GM12878 (cell line): ENCODE data around the gene CCDC83. TPM values are rescaled to one million over a fixed set of nuclear protein-coding genes. Genes with fewer than 3 reads are reported as not detected.

Experiments used
- ATAC-seq: fragments of 200-7000 bp; cut with Tn5 transposase; 3 replicates; pipeline ENCODE4 v1.9.1; 2020; ENCODE audit warnings: mild to moderate bottlenecking, moderate library complexity
- BruUV-seq: library from RNA; stranded (reverse); fragments of 400-500 nt; replicated peaks from 2 replicates; lab custom pipeline; 2021; lab: Mats Ljungman, UMichigan
- CTCF ChIA-PET: fragments of 300-600 bp; sonication (Branson Sonifier 250); formaldehyde crosslinking; extraction: SDS; loops from one replicate; lab custom pipeline; 2021; ENCODE audit warnings: inconsistent platforms; lab: Yijun Ruan, JAX
- POLR2A ChIA-PET: fragments of 350-600 bp; formaldehyde crosslinking; extraction: SDS; loops from one replicate; lab custom pipeline; 2021; ENCODE audit warnings: inconsistent platforms; lab: Charles Lee
- RAD21 ChIA-PET: fragments of 300-600 bp; sonication (Branson Sonifier 250); formaldehyde crosslinking; loops from one replicate; lab custom pipeline; 2023; ENCODE audit warnings: antibody characterized with exemption; ENCODE audit not compliant: unreplicated experiment; lab: Charles Lee
- SMC1A ChIA-PET: fragments of 300-600 bp; sonication (Branson Sonifier 250); formaldehyde crosslinking; loops from one replicate; lab custom pipeline; 2023; ENCODE audit not compliant: unreplicated experiment, uncharacterized antibody; lab: Charles Lee
- DNase-seq: peaks from one replicate; pipeline ENCODE4 v3.0.0-alpha.2; 2011; ENCODE audit warnings: low read depth, low spot score
- FAIRE-seq: peaks from 3 replicates; lab custom pipeline; 2011; peaks lifted over from hg19 to GRCh38; lab: Jason Lieb, UNC
- H2AFZ ChIP-seq: 2 replicates; pipeline ENCODE4 v1.6.0; 2011; ENCODE audit warnings: low read depth, low read length, control low read depth; ENCODE audit not compliant: control insufficient read depth
- H3K27ac ChIP-seq: 2 replicates; pipeline ENCODE4 v1.5.1; 2011; ENCODE audit warnings: control low read depth; ENCODE audit not compliant: control insufficient read depth, insufficient read depth
- H3K27me3 ChIP-seq, 2 experiments: replicated peaks in 1 of 2; 2 replicates each; pipeline versions ENCODE4 v1.6.0 to v1.6.1; 2011; ENCODE audit warnings: low read length in 1 of 2; ENCODE audit not compliant: control insufficient read depth in 2 of 2, insufficient read depth in 2 of 2
- H3K36me3 ChIP-seq, 2 experiments: 2 replicates each; pipeline ENCODE4 v1.5.1; 2011; ENCODE audit warnings: low read length in 1 of 2; ENCODE audit not compliant: control insufficient read depth in 2 of 2, insufficient read depth in 2 of 2
- H3K4me1 ChIP-seq: 2 replicates; pipeline ENCODE4 v1.6.1; 2011; ENCODE audit warnings: mild to moderate bottlenecking, low read length, moderate library complexity, mixed read lengths; ENCODE audit not compliant: control insufficient read depth, insufficient read depth
- H3K4me2 ChIP-seq: 2 replicates; pipeline ENCODE4 v1.6.0; 2011; ENCODE audit warnings: control low read depth; ENCODE audit not compliant: control insufficient read depth, insufficient read depth
- H3K4me3 ChIP-seq: fragments of 200-600 bp; sonication (generic); 2 replicates; pipeline ENCODE4 v1.5.1; 2016
- H3K79me2 ChIP-seq: 2 replicates; pipeline ENCODE4 v1.6.0; 2011; ENCODE audit warnings: low read length; ENCODE audit not compliant: control insufficient read depth, insufficient read depth
- H3K9ac ChIP-seq: 2 replicates; pipeline ENCODE4 v1.8.0; 2011; ENCODE audit warnings: low read length, control low read depth, mixed read lengths; ENCODE audit not compliant: control insufficient read depth, insufficient read depth
- H3K9me3 ChIP-seq: replicated peaks from 3 replicates; pipeline ENCODE4 v1.5.1; 2011; ENCODE audit warnings: mild to moderate bottlenecking, low read length; ENCODE audit not compliant: control insufficient read depth, insufficient read depth
- H4K20me1 ChIP-seq: 2 replicates; pipeline ENCODE4 v1.6.0; 2011; ENCODE audit not compliant: control insufficient read depth, insufficient read depth
- BCL11A ChIP-seq: IDR thresholded peaks from 2 replicates; pipeline ENCODE4 v1.6.1; 2011; ENCODE audit warnings: low read depth, low read length
- CHD2 ChIP-seq: IDR thresholded peaks from 2 replicates; pipeline ENCODE4 v1.6.1; 2011; ENCODE audit warnings: low read depth, low read length, improper control_type of control experiment, borderline replicate concordance
- FOS ChIP-seq: IDR thresholded peaks from 3 replicates; pipeline ENCODE4 v1.6.1; 2011; ENCODE audit warnings: borderline replicate concordance; ENCODE audit not compliant: insufficient read length; ENCODE audit errors: extremely low read depth
- MEF2A ChIP-seq: IDR thresholded peaks from 2 replicates; pipeline ENCODE4 v1.6.1; 2011; ENCODE audit warnings: low read depth, mild to moderate bottlenecking, low read length, moderate library complexity; ENCODE audit not compliant: insufficient read depth
- MXI1 ChIP-seq: fragments of 150-350 bp; IDR thresholded peaks from 2 replicates; pipeline ENCODE4 v1.6.1; 2011; ENCODE audit warnings: low read depth, mild to moderate bottlenecking, inconsistent platforms, low read length, improper control_type of control experiment
- MYC ChIP-seq: IDR thresholded peaks from 2 replicates; pipeline ENCODE4 v1.6.1; 2011; ENCODE audit warnings: mild to moderate bottlenecking, low read length, moderate library complexity, inconsistent platforms; ENCODE audit not compliant: insufficient read depth, insufficient replicate concordance, insufficient read length, severe bottlenecking
- PAX5 ChIP-seq: IDR thresholded peaks from 2 replicates; pipeline ENCODE4 v1.6.1; 2011; ENCODE audit warnings: low read depth, low read length, borderline replicate concordance
- POU2F2 ChIP-seq: IDR thresholded peaks from 3 replicates; pipeline ENCODE4 v1.6.1; 2011; ENCODE audit warnings: low read depth, mild to moderate bottlenecking, low read length, borderline replicate concordance
- RELB ChIP-seq: fragments of 450-650 bp; IDR thresholded peaks from 2 replicates; pipeline ENCODE4 v1.6.1; 2017; ENCODE audit warnings: low read depth, mild to moderate bottlenecking, moderate library complexity
- SPI1 ChIP-seq: IDR thresholded peaks from 2 replicates; pipeline ENCODE4 v1.6.1; 2011; ENCODE audit warnings: low read depth, mild to moderate bottlenecking, low read length, moderate library complexity, borderline replicate concordance; ENCODE audit not compliant: insufficient read depth
- WRNIP1 ChIP-seq: IDR thresholded peaks from 2 replicates; pipeline ENCODE4 v1.6.1; 2011; ENCODE audit warnings: low read depth, low read length, improper control_type of control experiment, borderline replicate concordance
- ZZZ3 ChIP-seq: IDR thresholded peaks from 2 replicates; pipeline ENCODE4 v1.6.1; 2011; ENCODE audit warnings: low read depth; ENCODE audit not compliant: control insufficient read depth, insufficient read length
- WGBS: methylation state at CpG from one replicate; pipeline ENCODE4 v1.1.6; 2016; ENCODE audit warnings: low lambda C conversion rate; ENCODE audit not compliant: insufficient replicate concordance, insufficient coverage; ENCODE audit errors: missing lambda C conversion rate; 5-methylcytosine and 5-hydroxymethylcytosine counted together
- in situ Hi-C: fragments of 300-500 bp; cut with MboI; formaldehyde crosslinking; loops from 9 replicates; pipeline ENCODE4 v1.14.3; 2018; ENCODE audit warnings: mixed read lengths
- intact Hi-C: fragments of 100-400 bp; cut with micrococcal nuclease; formaldehyde crosslinking; loops from one replicate; pipeline ENCODE4 v1.14.2; 2022; ENCODE audit not compliant: unreplicated experiment
- polyA plus RNA-seq, 11 experiments: library from polyadenylated mRNA; depleted of rRNA in 4 of 11; unstranded in 6 of 11; stranded (reverse) in 5 of 11; fragments of >200 nt; fragmentation: Nextera tagmentation in 4 of 11; fragmentation: Illumina TruSeq in 1 of 11; extraction: Ambion mirVana in 4 of 11; extraction: Trizol in 1 of 11; gene quantifications; 1 replicate in 1 of 11; 2 replicates in 10 of 11; pipeline versions ENCODE4 v1.2.1 to v1.2.3, GENCODE V29; 2011 to 2016; ENCODE audit warnings: inconsistent platforms in 2 of 11, missing spikeins in 2 of 11, low read depth in 1 of 11
- total RNA-seq, 4 experiments: library from RNA; depleted of rRNA in 3 of 4; stranded (reverse); fragments of >200 nt in 3 of 4; fragmentation: Illumina TruSeq in 1 of 4; extraction: Trizol in 1 of 4; gene quantifications; 2 replicates each; pipeline versions ENCODE4 v1.2.1 to v1.2.3, GENCODE V29; 2013 to 2021
- TF ChIP-seq, protein P1 (sequence below): fragments of 450-650 bp; IDR thresholded peaks from 2 replicates; pipeline ENCODE4 v1.6.1; 2016; ENCODE audit warnings: mild to moderate bottlenecking
- TF ChIP-seq, protein P2 (sequence below): fragments of 450-650 bp; IDR thresholded peaks from 2 replicates; pipeline ENCODE4 v1.6.1; 2018; ENCODE audit warnings: borderline replicate concordance, mild to moderate bottlenecking; ENCODE audit not compliant: partially characterized antibody

The CCDC83 gene
- total and polyA plus RNA-seq, 10 of the 15 experiments (the other 5 are each of a cell fraction or from before 2014, with no cell fraction given) = not detected

GRCh38 chr11:85813721-85814120 is 41.5 kb upstream of the CCDC83 start:
- intact Hi-C loops = no loop called here
- RAD21 ChIA-PET = no interaction called here
- WGBS = 64% methylated on average over 9 of the region's 9 CpGs
- CTCF ChIA-PET = interaction anchor here (2.2 kb wide), 1 partner anchor 13 kb away, joined by 9 read pairs; no protein-coding TSS in a partner anchor
- no peaks in the 10 kb centered on the region for H3K9me3 ChIP-seq
- peaks cover 16 to 20% of the 10 kb centered on the region in 2 experiments for H3K27me3 ChIP-seq
- DNase-seq (no peak), FAIRE-seq (no peak), ATAC-seq (no peak)
- H3K9ac ChIP-seq = no peak overlapping the region
- in situ Hi-C loops = no loop called here
- no peaks in the 10 kb centered on the region for H3K36me3 ChIP-seq
- no peak overlapping the region for H3K4me2 ChIP-seq
- no peaks in the 10 kb centered on the region for H4K20me1 ChIP-seq
- no peaks in the 10 kb centered on the region for H3K79me2 ChIP-seq
- no peak overlapping the region for H2AFZ ChIP-seq
- H3K4me1 ChIP-seq = no peaks in the 10 kb centered on the region
- POLR2A ChIA-PET = no interaction called here
- no peak overlapping the region for H3K4me3 ChIP-seq
- BruUV-seq = no TSS peak
- SMC1A ChIA-PET = interaction anchor here (0.9 kb wide), 1 partner anchor 39 kb away, joined by 3 read pairs; no protein-coding TSS in a partner anchor
- no peak overlapping the region for H3K27ac ChIP-seq
- no peak for TF ChIP-seq MYC
- no peak for TF ChIP-seq RELB
- no peak for TF ChIP-seq PAX5
- TF ChIP-seq CHD2 = no peak
- no peak for TF ChIP-seq BCL11A
- no peak for TF ChIP-seq MEF2A
- no peak for TF ChIP-seq FOS
- TF ChIP-seq ZZZ3 = no peak
- no peak for TF ChIP-seq MXI1
- TF ChIP-seq SPI1 = no peak
- TF ChIP-seq, protein P1, sequence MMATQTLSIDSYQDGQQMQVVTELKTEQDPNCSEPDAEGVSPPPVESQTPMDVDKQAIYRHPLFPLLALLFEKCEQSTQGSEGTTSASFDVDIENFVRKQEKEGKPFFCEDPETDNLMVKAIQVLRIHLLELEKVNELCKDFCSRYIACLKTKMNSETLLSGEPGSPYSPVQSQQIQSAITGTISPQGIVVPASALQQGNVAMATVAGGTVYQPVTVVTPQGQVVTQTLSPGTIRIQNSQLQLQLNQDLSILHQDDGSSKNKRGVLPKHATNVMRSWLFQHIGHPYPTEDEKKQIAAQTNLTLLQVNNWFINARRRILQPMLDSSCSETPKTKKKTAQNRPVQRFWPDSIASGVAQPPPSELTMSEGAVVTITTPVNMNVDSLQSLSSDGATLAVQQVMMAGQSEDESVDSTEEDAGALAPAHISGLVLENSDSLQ = no peak
- no peak for TF ChIP-seq POU2F2
- TF ChIP-seq, protein P2, sequence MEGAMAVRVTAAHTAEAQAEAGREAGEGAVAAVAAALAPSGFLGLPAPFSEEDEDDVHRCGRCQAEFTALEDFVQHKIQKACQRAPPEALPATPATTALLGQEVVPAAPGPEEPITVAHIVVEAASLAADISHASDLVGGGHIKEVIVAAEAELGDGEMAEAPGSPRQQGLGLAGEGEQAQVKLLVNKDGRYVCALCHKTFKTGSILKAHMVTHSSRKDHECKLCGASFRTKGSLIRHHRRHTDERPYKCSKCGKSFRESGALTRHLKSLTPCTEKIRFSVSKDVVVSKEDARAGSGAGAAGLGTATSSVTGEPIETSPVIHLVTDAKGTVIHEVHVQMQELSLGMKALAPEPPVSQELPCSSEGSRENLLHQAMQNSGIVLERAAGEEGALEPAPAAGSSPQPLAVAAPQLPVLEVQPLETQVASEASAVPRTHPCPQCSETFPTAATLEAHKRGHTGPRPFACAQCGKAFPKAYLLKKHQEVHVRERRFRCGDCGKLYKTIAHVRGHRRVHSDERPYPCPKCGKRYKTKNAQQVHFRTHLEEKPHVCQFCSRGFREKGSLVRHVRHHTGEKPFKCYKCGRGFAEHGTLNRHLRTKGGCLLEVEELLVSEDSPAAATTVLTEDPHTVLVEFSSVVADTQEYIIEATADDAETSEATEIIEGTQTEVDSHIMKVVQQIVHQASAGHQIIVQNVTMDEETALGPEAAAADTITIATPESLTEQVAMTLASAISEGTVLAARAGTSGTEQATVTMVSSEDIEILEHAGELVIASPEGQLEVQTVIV = no peak
- no peak for TF ChIP-seq WRNIP1
